ENCODE measurements around the gene ARHGAP27.

Gene ARHGAP27

GRCh38 chr17:45429339-45430005 lies 3.2 kb downstream of the ARHGAP27 start:
- in situ Hi-C loops (cut with MboI; ENCODE audit: low pct_unique_long_range_greater_than_20kb, low sequenced_read_pairs, unreplicated experiment): no loop called here
- no peak for DNase-seq (ENCODE audit: low spot score)
- TF ChIP-seq CTCF (IDR thresholded peaks at IDR 0.05; ENCODE audit: extremely low read depth, insufficient read depth, missing control alignments): no peak

DNA sequence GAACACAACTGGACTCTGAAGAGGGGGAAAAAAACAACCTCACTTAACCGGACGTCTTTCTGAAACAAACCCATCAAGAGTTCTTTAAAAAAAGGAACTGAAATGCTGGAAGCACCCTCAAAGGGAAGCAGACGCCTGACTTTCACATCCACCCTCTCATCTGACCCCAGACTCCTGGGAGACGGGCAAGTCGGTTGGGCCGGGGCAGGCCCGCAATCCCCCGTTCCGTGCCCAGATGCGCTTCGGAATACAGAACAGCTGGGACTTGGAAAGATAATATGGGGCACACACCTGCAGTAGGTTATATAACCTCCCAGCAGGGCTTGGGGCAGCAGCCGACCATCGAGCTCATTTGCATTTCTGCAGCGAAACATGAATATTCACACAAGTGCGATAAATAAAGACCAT lies 3.7 kb downstream of the ARHGAP27 start:
- TF ChIP-seq CTCF (IDR thresholded peaks at IDR 0.05; ENCODE audit: extremely low read depth, insufficient read depth, missing control alignments): no peak
- in situ Hi-C loops (cut with MboI; ENCODE audit: low pct_unique_long_range_greater_than_20kb, low sequenced_read_pairs, unreplicated experiment): no loop called here
- DNase-seq (ENCODE audit: low spot score): peak; percentile 67

DNA sequence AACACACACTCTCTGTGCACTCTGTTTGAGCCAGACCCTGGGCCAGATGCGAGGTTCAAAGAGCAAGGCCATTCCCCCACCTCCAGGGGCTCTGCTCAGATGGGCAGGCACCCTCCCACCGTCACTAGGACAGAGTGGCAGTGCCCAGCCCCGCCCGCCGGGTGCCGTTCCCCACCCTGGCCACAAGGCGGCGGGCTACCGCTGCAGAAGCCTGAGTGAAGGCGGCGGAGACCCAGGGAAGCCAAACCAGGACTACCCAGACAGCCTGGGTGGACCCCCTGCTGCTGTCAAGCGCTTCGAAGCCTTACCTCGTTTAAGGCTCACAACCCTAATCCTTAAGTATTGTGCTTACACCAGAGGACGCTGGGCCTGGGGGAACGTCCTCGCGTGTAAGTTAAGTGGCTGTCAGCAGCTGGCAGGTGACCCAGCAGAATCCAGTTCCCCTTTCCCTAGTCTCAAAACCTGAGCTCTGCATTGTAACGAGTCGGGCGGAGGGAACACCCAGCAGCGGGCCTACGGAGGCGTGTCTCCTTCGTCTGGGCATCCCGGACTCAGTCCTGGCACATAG lies 4.5 kb downstream of the ARHGAP27 start:
- DNase-seq (ENCODE audit: low spot score): peak; percentile 88
- in situ Hi-C loops (cut with MboI; ENCODE audit: low pct_unique_long_range_greater_than_20kb, low sequenced_read_pairs, unreplicated experiment): no loop called here
- peak; percentile 99 for TF ChIP-seq CTCF (IDR thresholded peaks at IDR 0.05; ENCODE audit: extremely low read depth, insufficient read depth, missing control alignments)

DNA sequence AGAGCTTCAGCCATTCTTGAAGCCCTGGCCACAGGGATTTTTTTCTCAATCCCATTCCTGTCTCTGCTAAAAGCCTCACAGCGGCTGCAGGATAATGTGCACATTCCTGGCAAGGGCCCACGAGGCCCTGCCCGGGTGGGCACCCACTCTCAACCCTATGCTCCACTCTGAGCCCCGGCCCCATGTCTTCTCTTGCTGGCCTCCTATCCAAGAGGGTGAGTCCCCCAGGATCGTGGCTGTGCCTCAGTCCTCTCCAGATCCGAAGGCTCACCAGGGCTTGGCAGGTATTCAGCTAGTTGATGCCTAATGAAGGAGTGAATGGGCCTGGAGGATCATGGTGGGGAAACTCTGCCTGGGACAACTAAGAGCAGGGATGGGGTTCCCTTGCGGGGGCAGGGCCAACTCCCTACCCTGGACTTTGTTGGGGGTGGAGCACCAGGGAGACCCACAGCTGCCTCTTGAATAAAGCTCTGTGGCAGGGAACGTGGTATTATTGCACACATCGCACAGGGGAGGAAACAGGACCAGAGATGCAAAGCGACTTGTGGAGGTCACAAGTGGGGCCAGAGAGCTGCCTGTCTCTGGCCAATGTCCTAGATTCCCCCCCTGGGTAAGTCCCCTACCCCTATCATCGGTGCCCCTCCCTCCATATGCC lies 5.4 kb downstream of the ARHGAP27 start:
- DNase-seq (ENCODE audit: low spot score): no peak
- in situ Hi-C loops (cut with MboI; ENCODE audit: low pct_unique_long_range_greater_than_20kb, low sequenced_read_pairs, unreplicated experiment): no loop called here

GRCh38 chr17:45426561-45426960 lies 6.1 kb downstream of the ARHGAP27 start:
- no peak for DNase-seq (ENCODE audit: low spot score)
- no peak for TF ChIP-seq CTCF (IDR thresholded peaks at IDR 0.05; ENCODE audit: extremely low read depth, insufficient read depth, missing control alignments)
- in situ Hi-C loops (cut with MboI; ENCODE audit: low pct_unique_long_range_greater_than_20kb, low sequenced_read_pairs, unreplicated experiment): no loop called here

More for the DNA sequence above, 5.4 kb downstream of the ARHGAP27 start:
- TF ChIP-seq CTCF (IDR thresholded peaks at IDR 0.05; ENCODE audit: extremely low read depth, insufficient read depth, missing control alignments): no peak

DNA sequence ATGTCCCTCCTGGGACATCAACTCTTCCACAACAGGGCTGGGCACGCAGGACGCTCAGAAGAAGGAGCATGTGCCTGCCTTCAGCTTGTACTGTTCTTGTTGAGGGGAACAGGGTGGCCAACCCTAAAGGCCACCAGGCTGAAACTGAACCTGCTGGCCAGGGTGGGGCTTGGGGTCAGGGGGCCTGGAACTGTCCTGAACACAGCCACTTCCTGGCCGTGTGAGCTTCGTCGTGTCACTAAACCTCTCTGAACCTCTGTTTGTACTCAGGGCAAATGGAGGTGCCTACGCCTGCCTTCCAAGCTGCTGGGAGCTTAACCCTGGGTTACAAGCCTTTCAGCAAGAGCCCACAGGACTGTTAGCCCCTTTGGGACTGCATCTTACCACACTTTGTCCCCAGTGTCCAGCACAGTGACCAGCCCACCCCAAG lies 6.7 kb downstream of the ARHGAP27 start:
- in situ Hi-C loops (cut with MboI; ENCODE audit: low pct_unique_long_range_greater_than_20kb, low sequenced_read_pairs, unreplicated experiment): no loop called here
- DNase-seq (ENCODE audit: low spot score): no peak
- no peak for TF ChIP-seq CTCF (IDR thresholded peaks at IDR 0.05; ENCODE audit: extremely low read depth, insufficient read depth, missing control alignments)
